ENCODE results near the gene PURA. TPM values are rescaled to one million over a fixed set of nuclear protein-coding genes. Genes with fewer than 3 reads are reported as not detected.

The PURA gene
- total and polyA plus RNA-seq, 2 of the 13 experiments (the other 11 are each of a cell fraction or from before 2014, with no cell fraction given): 2.0 to 5.0 TPM

DNA sequence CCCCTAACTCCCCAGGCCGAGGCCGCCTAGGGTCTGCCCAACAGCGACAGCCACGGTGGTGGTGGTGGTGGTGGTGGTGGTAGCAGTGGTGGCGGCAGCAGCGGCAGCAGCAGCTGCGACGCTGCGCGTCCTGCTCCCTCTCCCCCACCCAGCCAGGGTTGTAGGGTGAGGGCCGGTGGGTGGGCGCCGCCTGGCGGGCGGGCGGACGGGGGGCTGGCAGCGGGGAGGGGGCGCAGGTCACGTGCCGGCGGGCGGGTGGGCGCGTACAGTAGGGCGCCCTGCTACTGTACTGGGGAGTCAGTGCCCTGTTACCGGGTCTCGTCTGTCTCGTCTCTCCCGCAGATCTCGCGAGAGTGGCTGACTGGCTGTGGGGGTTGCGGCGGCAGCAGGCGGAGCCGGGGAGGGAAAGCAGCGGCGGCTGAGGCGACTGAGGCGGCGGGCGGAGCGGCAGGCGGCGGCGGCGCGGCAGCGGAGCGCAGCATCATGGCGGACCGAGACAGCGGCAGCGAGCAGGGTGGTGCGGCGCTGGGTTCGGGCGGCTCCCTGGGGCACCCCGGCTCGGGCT, at the start of gene PURA (continued):
- TF ChIP-seq, protein P1, sequence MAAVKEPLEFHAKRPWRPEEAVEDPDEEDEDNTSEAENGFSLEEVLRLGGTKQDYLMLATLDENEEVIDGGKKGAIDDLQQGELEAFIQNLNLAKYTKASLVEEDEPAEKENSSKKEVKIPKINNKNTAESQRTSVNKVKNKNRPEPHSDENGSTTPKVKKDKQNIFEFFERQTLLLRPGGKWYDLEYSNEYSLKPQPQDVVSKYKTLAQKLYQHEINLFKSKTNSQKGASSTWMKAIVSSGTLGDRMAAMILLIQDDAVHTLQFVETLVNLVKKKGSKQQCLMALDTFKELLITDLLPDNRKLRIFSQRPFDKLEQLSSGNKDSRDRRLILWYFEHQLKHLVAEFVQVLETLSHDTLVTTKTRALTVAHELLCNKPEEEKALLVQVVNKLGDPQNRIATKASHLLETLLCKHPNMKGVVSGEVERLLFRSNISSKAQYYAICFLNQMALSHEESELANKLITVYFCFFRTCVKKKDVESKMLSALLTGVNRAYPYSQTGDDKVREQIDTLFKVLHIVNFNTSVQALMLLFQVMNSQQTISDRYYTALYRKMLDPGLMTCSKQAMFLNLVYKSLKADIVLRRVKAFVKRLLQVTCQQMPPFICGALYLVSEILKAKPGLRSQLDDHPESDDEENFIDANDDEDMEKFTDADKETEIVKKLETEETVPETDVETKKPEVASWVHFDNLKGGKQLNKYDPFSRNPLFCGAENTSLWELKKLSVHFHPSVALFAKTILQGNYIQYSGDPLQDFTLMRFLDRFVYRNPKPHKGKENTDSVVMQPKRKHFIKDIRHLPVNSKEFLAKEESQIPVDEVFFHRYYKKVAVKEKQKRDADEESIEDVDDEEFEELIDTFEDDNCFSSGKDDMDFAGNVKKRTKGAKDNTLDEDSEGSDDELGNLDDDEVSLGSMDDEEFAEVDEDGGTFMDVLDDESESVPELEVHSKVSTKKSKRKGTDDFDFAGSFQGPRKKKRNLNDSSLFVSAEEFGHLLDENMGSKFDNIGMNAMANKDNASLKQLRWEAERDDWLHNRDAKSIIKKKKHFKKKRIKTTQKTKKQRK (IDR thresholded peaks at IDR 0.05; ENCODE audit: low read length): no peak
- TF ChIP-seq HDAC1 (CRISPR knock-in tag; IDR thresholded peaks at IDR 0.05) (peak; percentile 46), MTF2 (CRISPR knock-in tag; IDR thresholded peaks at IDR 0.05; ENCODE audit: borderline replicate concordance) (peak; percentile 4; the same call in 1 of the 2 replicates), ZBTB10 (CRISPR knock-in tag; IDR thresholded peaks at IDR 0.05; ENCODE audit: borderline replicate concordance) (peak; percentile 65; the same call in 1 of the 2 replicates), POLR2G (IDR thresholded peaks at IDR 0.05; ENCODE audit: low read depth, low read length) (peak; percentile 84), ATF7-NPFF (CRISPR knock-in tag; IDR thresholded peaks at IDR 0.05; ENCODE audit: low read depth) (peak; percentile 68), TFAP4 (IDR thresholded peaks at IDR 0.05; ENCODE audit: borderline replicate concordance, low read depth) (0 out of 2 replicates have a peak, but pooled peaks have one; percentile 6), YEATS4 (CRISPR knock-in tag; IDR thresholded peaks at IDR 0.05; ENCODE audit: borderline replicate concordance) (peak; percentile 80; the same call in 1 of the 2 replicates), SMYD3 (CRISPR knock-in tag; IDR thresholded peaks at IDR 0.05) (no peak), PHB2 (IDR thresholded peaks at IDR 0.05; ENCODE audit: partially characterized antibody) (no peak), MAZ (IDR thresholded peaks at IDR 0.05; ENCODE audit: borderline replicate concordance, low read depth, low read length) (peak; percentile 48; the same call in 1 of the 2 replicates), MAZ (CRISPR knock-in tag; IDR thresholded peaks at IDR 0.05; ENCODE audit: low read depth) (peak; percentile 70; the same call in 1 of the 2 replicates), ZNF800 (CRISPR knock-in tag; IDR thresholded peaks at IDR 0.05) (peak; percentile 8; the same call in 1 of the 2 replicates), ZNF414 (CRISPR knock-in tag; IDR thresholded peaks at IDR 0.05) (no peak), MBD4 (IDR thresholded peaks at IDR 0.05; ENCODE audit: borderline replicate concordance, low read length) (no peak), NR2F6 (IDR thresholded peaks at IDR 0.05) (no peak), NR2F6 (CRISPR knock-in tag; IDR thresholded peaks at IDR 0.05) (0 out of 2 replicates have a peak, but pooled peaks have one; percentile 10), ZBTB42 (CRISPR knock-in tag; IDR thresholded peaks at IDR 0.05) (no peak), ZNF460 (CRISPR knock-in tag; IDR thresholded peaks at IDR 0.05; ENCODE audit: borderline replicate concordance) (no peak; the same call in 1 of the 2 replicates), ZNF580 (CRISPR knock-in tag; IDR thresholded peaks at IDR 0.05; ENCODE audit: borderline replicate concordance, low read depth) (peak; percentile 56; the same call in 1 of the 2 replicates)
